ENCODE measurements around the gene KCND1. TPM values are rescaled to one million over a fixed set of nuclear protein-coding genes. Genes with fewer than 3 reads are reported as not detected.

Gene KCND1
- total RNA-seq, 1 donor from 2014 or later, result 0.28 TPM

GRCh38 chrX:48937054-48937907 lies 34.4 kb downstream of the KCND1 start:
- peak; percentile 70 for ATAC-seq

- ATAC-seq, result no peak
Measured at GRCh38 chrX:48936429-48937053, 35.1 kb downstream of the KCND1 start.

GRCh38 chrX:48935301-48935670 lies 36.4 kb downstream of the KCND1 start:
- ATAC-seq, result no peak

- no peak for ATAC-seq
Measured at GRCh38 chrX:48934581-48935300, 36.9 kb downstream of the KCND1 start.

- no peak for ATAC-seq
Measured at GRCh38 chrX:48933757-48934156, 37.9 kb downstream of the KCND1 start.

GRCh38 chrX:48927736-48928382 lies 43.8 kb downstream of the KCND1 start:
- no peak for ATAC-seq

GRCh38 chrX:48927123-48927522 lies 44.5 kb downstream of the KCND1 start:
- ATAC-seq, result no peak

GRCh38 chrX:48924270-48924669 lies 47.4 kb downstream of the KCND1 start:
- no peak for ATAC-seq

GRCh38 chrX:48923771-48924170 lies 47.9 kb downstream of the KCND1 start:
- ATAC-seq, result no peak

GRCh38 chrX:48920718-48921104 lies 50.9 kb downstream of the KCND1 start:
- ATAC-seq, result no peak

GRCh38 chrX:48919947-48920717 lies 51.5 kb downstream of the KCND1 start:
- no peak for ATAC-seq

GRCh38 chrX:48919360-48919841 lies 52.2 kb downstream of the KCND1 start:
- peak; percentile 1 for ATAC-seq

GRCh38 chrX:48918643-48919340 lies 52.9 kb downstream of the KCND1 start, which contains the start of gene PIM2:
TSS of gene PIM2 (minus strand) at chrX:48919024. CDS start at chrX:48918834, 190 bp downstream.
- ATAC-seq, result peak; percentile 89

GRCh38 chrX:48918301-48918642 lies 53.4 kb downstream of the KCND1 start:
- ATAC-seq, result no peak

- ATAC-seq, result peak; percentile 75
Measured at GRCh38 chrX:48917139-48918001, 54.3 kb downstream of the KCND1 start.

- ATAC-seq, result no peak
Measured at GRCh38 chrX:48914593-48915493, 56.8 kb downstream of the KCND1 start.

GRCh38 chrX:48913605-48914366 lies 57.9 kb downstream of the KCND1 start:
- ATAC-seq, result no peak

- peak; percentile 80 for ATAC-seq
Measured at GRCh38 chrX:48911412-48912182, 60.0 kb downstream of the KCND1 start, which contains the start of gene SLC35A2. TSS of gene SLC35A2 (minus strand) at chrX:48911646. CDS start at chrX:48911636, 10 bp downstream.

Measured in esophagus mucosa (tissue), 1 donor.